ENCODE data around the gene NUP58. TPM values are rescaled to one million over a fixed set of nuclear protein-coding genes. Genes with fewer than 3 reads are reported as not detected.

NUP58 gene
- total RNA-seq, 1 experiment from 2014 or later: 101 TPM

GRCh38 chr13:25302121-25302520 lies 696 bp downstream of the NUP58 start:
- peaks cover 61% of the 10 kb centered on the region for H3K79me2 ChIP-seq (ENCODE audit: insufficient read depth, low read length)
- ChIA-PET POLR2A (no interaction called here), CTCF (no interaction called here), RAD21 (ENCODE audit: low non-redundant PET in 1 of 2, low total read pairs in 2 of 2, uncharacterized antibody in 2 of 2, unreplicated experiment in 2 of 2) (no interaction called here)
- H3K27me3 ChIP-seq (ENCODE audit: insufficient read depth, low read length): no peaks in the 10 kb centered on the region
- TSS peak; percentile 63 for BruUV-seq (replicated peaks)
- H3K27ac ChIP-seq (ENCODE audit: low read depth, low read length): peak overlapping the region; percentile 77
- intact Hi-C loops (cut with micrococcal nuclease): no loop called here
- H3K9ac ChIP-seq (ENCODE audit: low read length): peak overlapping the region; percentile 88
- peaks cover 15% of the 10 kb centered on the region; the same call in 1 of the 2 replicates for H4K20me1 ChIP-seq (ENCODE audit: insufficient read depth)
- H3K4me1 ChIP-seq (ENCODE audit: control insufficient read depth in 1 of 2, insufficient read depth in 2 of 2, low read length in 2 of 2): peaks cover 13 to 20% of the 10 kb centered on the region in 2 experiments
- peak overlapping the region; percentile 80 to 98 for H3K4me3 ChIP-seq (replicated peaks in 1 of 2; ENCODE audit: low read depth in 1 of 2, low read length in 2 of 2)
- H3K4me2 ChIP-seq (ENCODE audit: low read length): peak overlapping the region; percentile 75
- DNase-seq (ENCODE audit: low read depth, low spot score) (no peak), ATAC-seq (no peak)
- no peaks in the 10 kb centered on the region for H3K9me3 ChIP-seq (ENCODE audit: control insufficient read depth in 1 of 2, insufficient read depth in 1 of 2, low read depth in 1 of 2, low read length in 2 of 2)
- no peaks in the 10 kb centered on the region for H3K9me2 ChIP-seq (ENCODE audit: insufficient read depth)
- no peak overlapping the region for H2AFZ ChIP-seq (ENCODE audit: low read depth, low read length, poor library complexity, severe bottlenecking)
- TF ChIP-seq JUND (IDR thresholded peaks at IDR 0.05) (no peak), POLR2AphosphoS5 (IDR thresholded peaks at IDR 0.05; ENCODE audit: low read depth, low read length) (no peak), SIN3A (IDR thresholded peaks at IDR 0.05; ENCODE audit: low read depth) (no peak), REST (IDR thresholded peaks at IDR 0.05; ENCODE audit: low read depth) (no peak), ATF3 (IDR thresholded peaks at IDR 0.05) (no peak), YY1 (IDR thresholded peaks at IDR 0.05; ENCODE audit: extremely low read depth, insufficient replicate concordance, low read depth, low read length) (no peak), ZFX (IDR thresholded peaks at IDR 0.05) (peak; percentile 66), CBX3 (IDR thresholded peaks at IDR 0.05; ENCODE audit: low read depth) (no peak)
- peaks cover 6 to 16% of the 10 kb centered on the region in 2 experiments; a peak in 3 of 4 replicates for H3K36me3 ChIP-seq (ENCODE audit: control insufficient read depth in 1 of 2, insufficient read depth in 2 of 2, low read length in 2 of 2)

All from HCT116 (cell line).